ENCODE measurements around the gene PCCA. TPM values are rescaled to one million over a fixed set of nuclear protein-coding genes. Genes with fewer than 3 reads are reported as not detected.

The PCCA gene
- total and polyA plus RNA-seq, 4 donors: 30.1 to 160 (median 76.3) TPM

DNA sequence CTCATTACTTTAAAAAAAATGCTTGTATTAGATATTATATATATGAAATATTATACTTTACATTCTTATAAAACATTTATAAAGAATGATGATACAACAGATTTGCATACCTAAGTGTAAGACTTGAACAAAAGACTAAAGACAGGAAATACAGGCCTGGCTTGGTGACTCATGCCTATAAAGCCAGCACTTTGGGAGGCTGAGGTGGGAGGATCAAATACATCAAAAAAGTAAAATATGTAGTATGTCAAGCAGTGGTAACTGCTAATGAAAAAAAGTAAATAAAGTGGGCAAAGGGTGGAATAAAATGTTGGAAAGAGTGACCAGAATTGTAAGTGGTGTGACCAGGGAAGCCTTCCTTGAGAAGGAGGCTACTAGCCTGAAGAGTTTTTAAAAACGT, 366.0 kb downstream of the PCCA start:
- Histone ChIP-seq H3K36me3 (ENCODE audit: control insufficient read depth in 4 of 4, insufficient read depth in 3 of 4, low read depth in 1 of 4, low read length in 3 of 4) (peaks cover 0 to 5% (median 1%) of the 10 kb centered on the region in 4 donors), H3K4me3 (ENCODE audit: low read depth in 1 of 3, low read length in 3 of 3) (no peak overlapping the region), H3K9ac (ENCODE audit: low read depth in 1 of 2, low read length in 2 of 2) (no peak overlapping the region), H3K27ac (ENCODE audit: low read depth in 1 of 2, low read length in 2 of 2) (no peak overlapping the region), H3K27me3 (ENCODE audit: control insufficient read depth in 4 of 4, insufficient read depth in 4 of 4, low read length in 3 of 4) (no peaks in the 10 kb centered on the region), H3K4me1 (ENCODE audit: control insufficient read depth in 4 of 4, insufficient read depth in 4 of 4, low read length in 3 of 4) (no peaks in the 10 kb centered on the region), H3K9me3 (ENCODE audit: control insufficient read depth in 4 of 4, low read length in 3 of 4) (no peaks in the 10 kb centered on the region)
- 100% methylated on average over 1 of the region's 1 CpG for WGBS
- TF ChIP-seq, protein P1, sequence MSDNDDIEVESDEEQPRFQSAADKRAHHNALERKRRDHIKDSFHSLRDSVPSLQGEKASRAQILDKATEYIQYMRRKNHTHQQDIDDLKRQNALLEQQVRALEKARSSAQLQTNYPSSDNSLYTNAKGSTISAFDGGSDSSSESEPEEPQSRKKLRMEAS (IDR thresholded peaks at IDR 0.05): no peak
- no peak for TF ChIP-seq FOXA2 (IDR thresholded peaks at IDR 0.05)
- no peak for TF ChIP-seq NR2F2 (IDR thresholded peaks at IDR 0.05)
- TF ChIP-seq, protein P2, sequence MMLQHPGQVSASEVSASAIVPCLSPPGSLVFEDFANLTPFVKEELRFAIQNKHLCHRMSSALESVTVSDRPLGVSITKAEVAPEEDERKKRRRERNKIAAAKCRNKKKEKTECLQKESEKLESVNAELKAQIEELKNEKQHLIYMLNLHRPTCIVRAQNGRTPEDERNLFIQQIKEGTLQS (IDR thresholded peaks at IDR 0.05): no peak
- TF ChIP-seq, protein P3, sequence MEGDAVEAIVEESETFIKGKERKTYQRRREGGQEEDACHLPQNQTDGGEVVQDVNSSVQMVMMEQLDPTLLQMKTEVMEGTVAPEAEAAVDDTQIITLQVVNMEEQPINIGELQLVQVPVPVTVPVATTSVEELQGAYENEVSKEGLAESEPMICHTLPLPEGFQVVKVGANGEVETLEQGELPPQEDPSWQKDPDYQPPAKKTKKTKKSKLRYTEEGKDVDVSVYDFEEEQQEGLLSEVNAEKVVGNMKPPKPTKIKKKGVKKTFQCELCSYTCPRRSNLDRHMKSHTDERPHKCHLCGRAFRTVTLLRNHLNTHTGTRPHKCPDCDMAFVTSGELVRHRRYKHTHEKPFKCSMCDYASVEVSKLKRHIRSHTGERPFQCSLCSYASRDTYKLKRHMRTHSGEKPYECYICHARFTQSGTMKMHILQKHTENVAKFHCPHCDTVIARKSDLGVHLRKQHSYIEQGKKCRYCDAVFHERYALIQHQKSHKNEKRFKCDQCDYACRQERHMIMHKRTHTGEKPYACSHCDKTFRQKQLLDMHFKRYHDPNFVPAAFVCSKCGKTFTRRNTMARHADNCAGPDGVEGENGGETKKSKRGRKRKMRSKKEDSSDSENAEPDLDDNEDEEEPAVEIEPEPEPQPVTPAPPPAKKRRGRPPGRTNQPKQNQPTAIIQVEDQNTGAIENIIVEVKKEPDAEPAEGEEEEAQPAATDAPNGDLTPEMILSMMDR (IDR thresholded peaks at IDR 0.05; ENCODE audit: low read depth, low read length, missing input control): no peak
- no peak for TF ChIP-seq GABPA (IDR thresholded peaks at IDR 0.05 in 1 of 2, conservative IDR thresholded peaks at IDR 0.05 in 1 of 2)
- no peak for DNase-seq (ENCODE audit: low spot score)

DNA sequence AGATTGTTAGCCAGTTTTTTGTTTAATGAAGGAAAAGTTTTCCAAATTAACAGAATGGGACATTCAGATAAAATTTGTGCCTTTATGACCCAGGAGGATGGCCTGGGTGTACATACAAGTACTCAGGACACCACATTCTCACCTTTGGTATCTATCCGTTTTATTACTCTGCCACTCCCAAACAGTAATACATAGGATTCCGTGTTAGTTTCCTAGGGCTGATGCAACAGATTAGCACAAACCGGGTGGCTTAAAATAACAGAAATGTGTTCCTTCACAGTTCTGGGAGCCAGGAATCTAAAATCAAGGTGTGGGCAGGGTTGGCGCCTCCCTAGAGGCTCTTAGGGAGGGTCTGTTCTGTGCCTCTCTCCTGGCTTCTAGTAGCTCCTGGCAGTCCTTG, 369.8 kb downstream of the PCCA start:
- Histone ChIP-seq H3K36me3 (ENCODE audit: control insufficient read depth in 4 of 4, insufficient read depth in 3 of 4, low read depth in 1 of 4, low read length in 3 of 4) (peaks cover 0 to 2% (median 0%) of the 10 kb centered on the region in 4 donors), H3K27me3 (ENCODE audit: control insufficient read depth in 4 of 4, insufficient read depth in 4 of 4, low read length in 3 of 4) (no peaks in the 10 kb centered on the region), H3K4me3 (ENCODE audit: low read depth in 1 of 3, low read length in 3 of 3) (no peak overlapping the region), H3K4me1 (ENCODE audit: control insufficient read depth in 4 of 4, insufficient read depth in 4 of 4, low read length in 3 of 4) (no peaks in the 10 kb centered on the region), H3K27ac (ENCODE audit: low read depth in 1 of 2, low read length in 2 of 2) (no peak overlapping the region), H3K9ac (ENCODE audit: low read depth in 1 of 2, low read length in 2 of 2) (no peak overlapping the region), H3K9me3 (ENCODE audit: control insufficient read depth in 4 of 4, low read length in 3 of 4) (no peaks in the 10 kb centered on the region)
- DNase-seq (ENCODE audit: low spot score): no peak
- TF ChIP-seq RXRA (IDR thresholded peaks at IDR 0.05) (no peak), FOXA1 (IDR thresholded peaks at IDR 0.05) (no peak), SP1 (IDR thresholded peaks at IDR 0.05) (no peak), GABPA (IDR thresholded peaks at IDR 0.05 in 1 of 2, conservative IDR thresholded peaks at IDR 0.05 in 1 of 2) (no peak), NR2F2 (IDR thresholded peaks at IDR 0.05) (no peak), EGR1 (IDR thresholded peaks at IDR 0.05; ENCODE audit: low read depth in 2 of 2) (no peak), JUND (IDR thresholded peaks at IDR 0.05) (no peak), FOXA2 (IDR thresholded peaks at IDR 0.05) (no peak), HNF4A (conservative IDR thresholded peaks at IDR 0.05) (no peak), TAF1 (conservative IDR thresholded peaks at IDR 0.05) (no peak), RAD21 (IDR thresholded peaks at IDR 0.05) (no peak), HNF4G (IDR thresholded peaks at IDR 0.05) (no peak), YY1 (IDR thresholded peaks at IDR 0.05) (no peak)
- TF ChIP-seq, protein P2 (IDR thresholded peaks at IDR 0.05): no peak
- TF ChIP-seq, protein P4, sequence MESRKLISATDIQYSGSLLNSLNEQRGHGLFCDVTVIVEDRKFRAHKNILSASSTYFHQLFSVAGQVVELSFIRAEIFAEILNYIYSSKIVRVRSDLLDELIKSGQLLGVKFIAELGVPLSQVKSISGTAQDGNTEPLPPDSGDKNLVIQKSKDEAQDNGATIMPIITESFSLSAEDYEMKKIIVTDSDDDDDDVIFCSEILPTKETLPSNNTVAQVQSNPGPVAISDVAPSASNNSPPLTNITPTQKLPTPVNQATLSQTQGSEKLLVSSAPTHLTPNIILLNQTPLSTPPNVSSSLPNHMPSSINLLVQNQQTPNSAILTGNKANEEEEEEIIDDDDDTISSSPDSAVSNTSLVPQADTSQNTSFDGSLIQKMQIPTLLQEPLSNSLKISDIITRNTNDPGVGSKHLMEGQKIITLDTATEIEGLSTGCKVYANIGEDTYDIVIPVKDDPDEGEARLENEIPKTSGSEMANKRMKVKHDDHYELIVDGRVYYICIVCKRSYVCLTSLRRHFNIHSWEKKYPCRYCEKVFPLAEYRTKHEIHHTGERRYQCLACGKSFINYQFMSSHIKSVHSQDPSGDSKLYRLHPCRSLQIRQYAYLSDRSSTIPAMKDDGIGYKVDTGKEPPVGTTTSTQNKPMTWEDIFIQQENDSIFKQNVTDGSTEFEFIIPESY (IDR thresholded peaks at IDR 0.05): no peak
- TF ChIP-seq, protein P1 (IDR thresholded peaks at IDR 0.05): no peak
- TF ChIP-seq, protein P3 (IDR thresholded peaks at IDR 0.05; ENCODE audit: low read depth, low read length, missing input control): no peak
- TF ChIP-seq, protein P5, sequence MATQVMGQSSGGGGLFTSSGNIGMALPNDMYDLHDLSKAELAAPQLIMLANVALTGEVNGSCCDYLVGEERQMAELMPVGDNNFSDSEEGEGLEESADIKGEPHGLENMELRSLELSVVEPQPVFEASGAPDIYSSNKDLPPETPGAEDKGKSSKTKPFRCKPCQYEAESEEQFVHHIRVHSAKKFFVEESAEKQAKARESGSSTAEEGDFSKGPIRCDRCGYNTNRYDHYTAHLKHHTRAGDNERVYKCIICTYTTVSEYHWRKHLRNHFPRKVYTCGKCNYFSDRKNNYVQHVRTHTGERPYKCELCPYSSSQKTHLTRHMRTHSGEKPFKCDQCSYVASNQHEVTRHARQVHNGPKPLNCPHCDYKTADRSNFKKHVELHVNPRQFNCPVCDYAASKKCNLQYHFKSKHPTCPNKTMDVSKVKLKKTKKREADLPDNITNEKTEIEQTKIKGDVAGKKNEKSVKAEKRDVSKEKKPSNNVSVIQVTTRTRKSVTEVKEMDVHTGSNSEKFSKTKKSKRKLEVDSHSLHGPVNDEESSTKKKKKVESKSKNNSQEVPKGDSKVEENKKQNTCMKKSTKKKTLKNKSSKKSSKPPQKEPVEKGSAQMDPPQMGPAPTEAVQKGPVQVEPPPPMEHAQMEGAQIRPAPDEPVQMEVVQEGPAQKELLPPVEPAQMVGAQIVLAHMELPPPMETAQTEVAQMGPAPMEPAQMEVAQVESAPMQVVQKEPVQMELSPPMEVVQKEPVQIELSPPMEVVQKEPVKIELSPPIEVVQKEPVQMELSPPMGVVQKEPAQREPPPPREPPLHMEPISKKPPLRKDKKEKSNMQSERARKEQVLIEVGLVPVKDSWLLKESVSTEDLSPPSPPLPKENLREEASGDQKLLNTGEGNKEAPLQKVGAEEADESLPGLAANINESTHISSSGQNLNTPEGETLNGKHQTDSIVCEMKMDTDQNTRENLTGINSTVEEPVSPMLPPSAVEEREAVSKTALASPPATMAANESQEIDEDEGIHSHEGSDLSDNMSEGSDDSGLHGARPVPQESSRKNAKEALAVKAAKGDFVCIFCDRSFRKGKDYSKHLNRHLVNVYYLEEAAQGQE (IDR thresholded peaks at IDR 0.05): no peak
- 94% methylated on average over 4 of the region's 4 CpGs for WGBS

All from liver (tissue), 9 donors.